GM21515 (cell line): ENCODE results near the gene UFSP2.
A peak's percentile ranks its signal among the peaks of the same experiment; 100 is the strongest.

Experiments used
- ATAC-seq: cut with Tn5 transposase; IDR thresholded peaks from one replicate; pipeline ENCODE4 v1.9.1; 2021; ENCODE audit not compliant: unreplicated experiment

Gene UFSP2

DNA sequence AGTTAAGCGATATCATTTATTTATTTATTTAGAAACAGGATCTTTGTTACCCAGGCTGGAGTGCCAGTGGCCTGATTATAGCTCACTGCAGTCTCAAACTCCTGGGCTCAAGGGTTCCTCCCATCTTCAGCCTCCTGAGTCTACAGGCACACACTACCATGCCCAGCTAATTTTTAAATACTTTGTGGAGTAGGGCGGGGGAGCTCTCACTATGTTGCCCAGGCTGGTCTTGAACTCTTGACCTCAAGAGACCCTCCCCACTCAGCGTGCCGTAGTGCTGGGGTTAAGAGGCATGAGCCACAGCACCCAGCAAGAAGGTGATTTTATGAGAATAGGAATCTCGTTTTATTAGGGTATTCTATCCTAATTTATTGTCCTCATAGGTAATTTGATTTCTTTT is 3.9 kb upstream of the UFSP2 start:
- no peak for ATAC-seq

DNA sequence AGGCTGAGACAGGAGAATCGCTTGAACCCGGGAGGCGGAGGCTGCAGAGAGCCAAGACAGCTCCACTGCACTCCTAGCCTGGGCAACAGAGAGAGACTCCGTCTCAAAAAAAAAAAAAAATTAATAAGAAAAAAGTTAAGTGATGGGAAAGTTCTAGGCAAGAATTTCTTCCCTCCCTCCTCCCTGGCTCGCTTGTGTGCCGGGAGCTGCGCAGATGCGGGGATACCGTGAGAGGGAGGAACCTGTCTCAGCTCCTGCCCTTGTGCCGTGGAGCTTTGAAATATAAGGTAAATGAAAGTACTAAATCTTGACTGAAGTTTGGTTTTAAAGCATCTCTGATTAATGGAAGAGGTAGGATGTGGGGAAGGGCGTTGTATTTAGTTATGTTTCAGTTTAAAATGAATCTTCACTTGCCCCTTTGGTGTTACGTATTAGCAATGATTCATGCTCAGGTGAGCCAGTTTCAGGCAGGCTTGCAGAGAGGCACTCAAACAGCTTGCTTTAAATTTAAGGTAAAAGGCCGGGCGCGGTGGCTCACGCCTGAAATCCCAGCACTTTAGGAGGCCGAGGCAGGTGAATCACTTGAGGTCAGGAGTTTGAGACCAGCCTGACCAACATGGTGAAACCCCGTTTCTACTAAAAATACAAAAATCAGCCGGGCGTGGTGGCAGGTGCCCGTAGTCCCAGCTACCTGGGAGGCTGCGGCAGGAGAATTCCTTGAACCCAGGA is 1.4 kb upstream of the UFSP2 start:
- ATAC-seq: no peak

DNA sequence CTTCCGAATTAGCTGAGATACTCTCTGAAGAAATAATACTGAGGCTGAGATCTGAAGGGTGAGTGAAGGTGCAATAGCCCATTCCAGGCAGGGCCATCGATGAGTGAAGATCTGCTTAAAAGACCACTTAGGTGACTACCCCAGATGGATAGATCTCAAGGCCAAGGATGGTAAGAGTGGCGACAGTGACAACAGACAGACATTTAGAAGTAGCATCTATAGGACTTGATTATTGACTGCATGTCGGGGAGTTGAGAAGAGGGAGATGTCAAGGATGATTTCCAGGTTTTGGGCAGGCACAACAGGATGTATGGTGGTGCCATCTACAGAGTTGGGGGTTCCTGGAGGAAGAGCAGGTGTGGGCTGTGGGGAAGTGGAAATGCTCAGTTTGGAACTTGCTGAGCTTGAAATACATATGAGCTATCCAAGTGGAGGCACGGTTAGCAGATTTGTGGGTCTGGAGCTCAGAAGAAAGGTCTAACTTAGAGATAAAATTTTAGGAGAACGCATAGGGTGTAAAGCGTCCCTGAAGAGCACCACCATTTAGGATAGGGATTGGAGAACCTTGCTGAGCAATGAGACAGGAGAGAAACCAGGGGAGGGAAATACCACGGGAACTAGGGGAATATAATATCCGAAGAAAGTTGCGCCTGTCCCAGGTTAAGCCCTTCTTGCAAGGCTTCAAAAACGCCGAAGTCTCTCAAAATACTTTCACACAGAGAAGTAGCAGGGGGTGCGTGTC is 688 bp downstream of the UFSP2 start:
- peak; percentile 2 for ATAC-seq

DNA sequence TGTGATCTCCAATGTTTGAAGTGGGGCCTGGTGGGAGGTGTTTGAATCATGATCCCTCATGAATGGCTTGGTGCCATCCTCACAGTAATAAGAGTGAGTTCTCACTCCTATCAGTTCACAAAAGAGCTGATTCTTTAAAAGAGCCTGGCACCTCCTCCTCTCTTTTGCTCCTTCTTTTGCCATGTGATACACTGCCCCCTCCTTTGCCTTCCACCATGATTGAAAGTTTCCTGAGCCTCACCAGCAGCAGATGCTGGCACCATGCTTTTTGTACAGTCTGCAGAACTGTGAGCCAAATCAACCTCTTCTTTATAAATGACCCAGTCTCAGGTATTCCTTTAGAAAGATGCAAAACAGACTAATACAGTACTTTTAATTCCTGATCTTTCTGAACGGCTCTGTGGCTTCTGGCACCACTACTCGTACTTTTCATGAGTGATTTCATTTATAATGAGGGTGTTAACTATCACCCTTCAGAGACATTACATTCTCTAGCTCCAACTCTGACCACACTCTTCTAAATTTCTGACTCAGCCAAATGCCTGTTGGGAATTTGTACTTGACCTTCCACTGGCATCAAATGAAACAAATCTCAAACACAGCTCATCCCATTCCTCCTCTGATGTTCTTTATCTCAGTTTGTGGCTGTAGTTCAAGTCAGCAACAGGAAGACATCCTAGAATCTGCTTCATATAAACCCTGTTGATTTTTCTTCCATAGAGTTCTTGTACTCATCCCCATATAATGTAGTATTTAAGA is 4.2 kb downstream of the UFSP2 start:
- ATAC-seq: no peak

DNA sequence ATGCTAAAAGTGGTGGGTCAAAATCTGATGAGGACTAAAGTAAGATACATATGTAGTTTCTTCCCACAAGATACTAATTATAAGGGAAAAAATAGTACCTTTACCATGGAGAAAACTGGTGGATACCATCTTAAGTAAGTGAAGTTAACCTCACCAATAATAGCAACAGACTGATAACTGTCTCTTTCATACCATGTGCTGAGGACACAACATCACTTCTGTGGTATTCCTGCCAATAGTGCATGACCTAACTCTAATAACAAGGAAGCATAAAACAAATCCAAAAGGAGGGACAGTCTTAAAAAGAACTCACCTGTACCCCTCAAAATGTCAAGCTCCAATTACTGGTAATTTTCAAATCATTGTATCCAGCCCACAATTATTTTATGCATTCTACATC is 8.8 kb downstream of the UFSP2 start:
- ATAC-seq: no peak

DNA sequence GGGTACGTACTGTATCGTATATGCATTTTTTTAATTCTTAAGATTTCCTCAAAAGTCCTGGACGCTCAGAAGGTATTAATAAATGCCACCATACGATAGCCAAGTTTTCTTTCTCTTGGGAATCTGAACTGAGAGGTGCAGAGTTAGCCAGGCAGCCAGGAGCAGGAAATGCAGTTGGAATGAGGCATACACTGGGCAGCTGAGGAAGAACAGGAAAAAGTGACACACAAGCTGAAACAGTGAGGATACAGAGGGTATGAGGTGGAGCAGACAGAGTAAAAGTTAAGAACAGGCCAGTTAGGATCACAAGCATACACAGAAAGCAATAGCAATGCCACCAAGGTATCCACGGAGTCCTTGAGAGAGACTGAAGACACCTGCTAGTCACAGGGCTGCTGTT is 13.4 kb downstream of the UFSP2 start:
- no peak for ATAC-seq

DNA sequence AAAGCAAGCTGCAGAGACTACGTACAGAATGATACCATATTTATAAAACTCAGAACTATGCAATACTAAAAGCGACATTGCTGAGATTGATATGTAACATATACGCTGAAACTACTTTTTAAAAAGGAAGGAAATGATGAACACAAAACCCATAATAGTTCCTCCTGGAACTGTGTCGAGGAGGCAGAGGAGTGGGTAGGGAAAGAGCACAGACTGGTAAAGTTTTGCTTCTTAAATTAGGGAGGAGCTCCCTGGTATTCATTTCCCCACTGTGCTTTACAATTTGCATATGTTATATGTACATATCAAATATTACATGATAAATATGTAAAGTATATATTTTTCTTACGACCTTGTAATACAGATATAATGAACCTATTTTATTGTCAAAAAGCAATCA is 13.9 kb downstream of the UFSP2 start:
- no peak for ATAC-seq

DNA sequence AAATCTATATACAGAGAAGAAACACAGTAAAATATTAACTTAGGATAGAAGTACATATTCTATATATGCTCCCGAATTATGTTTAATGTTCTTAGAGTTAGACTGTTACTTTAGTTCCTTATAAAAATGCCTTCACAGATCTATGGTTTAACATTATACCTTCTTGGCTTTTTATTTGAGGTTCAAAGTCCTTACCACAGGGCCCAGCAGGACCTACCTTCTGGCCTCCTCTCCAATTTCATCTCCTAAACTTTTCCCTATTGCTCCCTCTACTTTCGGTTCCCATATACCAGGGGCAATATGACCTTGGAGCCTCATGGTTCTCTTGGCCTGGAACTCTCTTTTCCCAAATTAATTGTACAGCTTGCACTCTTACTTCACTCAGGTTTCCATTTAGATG is 17.3 kb downstream of the UFSP2 start:
- no peak for ATAC-seq

DNA sequence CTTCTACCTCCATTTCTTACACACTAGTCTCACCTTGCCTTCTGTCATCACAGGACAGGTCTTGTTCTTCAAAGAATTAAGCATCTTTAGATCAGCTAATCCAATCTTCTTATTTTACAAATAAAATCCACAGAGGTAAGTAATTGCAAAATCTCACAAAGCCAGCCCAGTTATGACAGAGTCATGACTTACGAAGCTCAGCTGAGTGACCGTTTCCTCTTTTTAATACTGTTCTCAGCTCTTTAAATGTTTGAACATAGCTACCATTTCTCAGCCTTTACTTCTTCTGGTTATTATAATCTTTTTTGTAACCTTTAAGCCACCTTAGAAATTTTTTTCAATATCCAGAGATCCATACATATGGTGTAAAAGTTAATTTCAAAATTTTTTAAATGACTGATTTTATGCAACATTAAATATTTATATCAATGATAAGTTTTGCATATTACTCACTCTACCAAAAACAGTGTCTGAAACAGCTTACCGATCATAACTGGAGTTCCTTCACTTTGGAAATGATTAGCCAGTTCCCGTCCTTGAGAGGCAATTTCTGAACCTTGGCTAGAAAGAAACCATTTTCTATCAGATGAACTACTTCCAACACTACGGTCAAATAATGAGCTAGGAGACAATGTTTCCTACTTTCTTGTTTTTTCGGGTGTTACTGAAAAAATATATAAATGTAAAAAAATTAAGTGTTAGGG is 20.3 kb downstream of the UFSP2 start:
- ATAC-seq: peak; percentile 54

DNA sequence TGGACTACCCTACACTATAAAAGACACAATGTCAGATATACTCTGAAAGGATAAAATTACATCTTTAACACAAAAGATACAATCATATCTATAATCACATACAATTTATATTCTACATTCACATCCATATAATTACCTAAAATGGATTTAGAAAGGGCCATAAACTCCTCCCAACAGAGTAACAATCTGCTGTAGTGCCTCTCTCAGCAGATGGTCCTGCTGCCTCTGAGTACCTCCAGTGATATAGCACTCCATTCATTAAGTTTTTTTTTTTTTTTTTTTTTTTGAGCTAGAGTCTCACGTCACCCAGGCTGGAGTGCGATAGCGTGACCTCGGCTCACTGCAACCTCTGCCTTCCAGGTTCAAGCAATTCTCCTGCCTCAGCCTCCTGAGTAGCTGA is 21.7 kb downstream of the UFSP2 start:
- no peak for ATAC-seq

DNA sequence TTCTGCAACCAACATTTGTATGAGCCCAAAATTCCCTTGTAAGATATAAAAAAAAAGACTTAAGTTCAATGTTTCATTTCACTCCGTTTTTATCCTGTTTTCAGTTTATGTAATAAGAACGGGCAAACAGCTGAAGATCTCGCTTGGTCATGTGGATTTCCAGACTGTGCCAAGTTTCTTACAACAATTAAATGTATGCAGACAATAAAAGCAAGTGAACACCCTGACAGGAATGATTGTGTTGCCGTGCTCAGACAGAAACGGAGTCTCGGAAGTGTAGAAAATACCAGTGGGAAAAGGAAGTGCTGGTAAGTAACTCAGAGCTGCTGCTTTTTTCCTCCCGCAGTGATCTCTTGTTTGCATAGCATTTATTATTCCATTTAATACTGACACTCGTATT is 26.3 kb downstream of the UFSP2 start:
- ATAC-seq: no peak

DNA sequence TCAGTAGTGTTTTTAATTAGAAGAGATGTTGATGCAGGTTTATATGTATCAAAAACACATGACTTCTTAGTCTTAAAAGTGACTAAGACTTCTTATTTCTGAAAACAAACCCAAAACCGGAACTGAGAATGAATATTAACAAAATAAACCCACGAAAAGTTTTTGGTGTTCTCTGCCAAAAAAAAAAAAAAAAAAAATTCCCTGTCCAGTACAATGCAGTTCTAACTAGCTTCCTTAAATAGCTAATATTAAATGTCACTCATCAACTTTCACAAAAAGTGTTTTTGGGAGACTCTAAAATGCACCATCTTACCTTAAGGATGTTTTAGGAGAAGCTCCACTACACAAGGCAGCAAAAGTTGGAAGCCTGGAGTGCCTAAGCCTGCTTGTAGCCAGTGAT is 27.1 kb downstream of the UFSP2 start:
- no peak for ATAC-seq

DNA sequence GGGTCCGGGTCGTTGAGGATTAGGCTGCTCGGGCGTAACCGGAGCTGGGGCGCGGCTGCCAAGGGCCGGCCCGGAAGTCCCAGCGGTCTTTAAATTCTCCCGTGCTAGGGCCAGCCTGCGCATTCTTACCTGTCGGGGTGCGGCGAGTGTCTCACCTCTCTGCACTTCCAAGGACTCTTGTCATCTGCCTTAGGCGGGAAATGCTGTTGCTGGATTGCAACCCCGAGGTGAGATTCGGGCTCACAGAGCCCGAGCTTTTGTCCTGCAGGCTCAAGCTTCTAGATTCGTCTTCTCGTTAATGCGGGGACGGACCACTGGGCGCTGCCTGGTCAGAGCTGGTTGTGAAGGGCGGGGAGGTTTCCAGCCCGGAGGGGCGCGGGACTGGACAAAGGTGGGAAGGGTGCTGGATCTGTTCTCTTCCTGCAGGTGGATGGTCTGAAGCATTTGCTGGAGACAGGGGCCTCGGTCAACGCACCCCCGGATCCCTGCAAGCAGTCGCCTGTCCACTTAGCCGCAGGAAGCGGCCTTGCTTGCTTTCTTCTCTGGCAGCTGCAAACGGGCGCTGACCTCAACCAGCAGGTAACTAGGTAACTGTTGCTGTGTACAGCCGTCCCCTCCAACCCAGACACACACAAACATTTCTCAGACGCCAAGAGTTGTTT is 28.9 kb downstream of the UFSP2 start, which contains the start of gene ANKRD37:
TSS of gene ANKRD37 (plus strand) at position 118 of the 662 bp plus-strand sequence. CDS start at position 201, 83 bp downstream.
- ATAC-seq: no peak

DNA sequence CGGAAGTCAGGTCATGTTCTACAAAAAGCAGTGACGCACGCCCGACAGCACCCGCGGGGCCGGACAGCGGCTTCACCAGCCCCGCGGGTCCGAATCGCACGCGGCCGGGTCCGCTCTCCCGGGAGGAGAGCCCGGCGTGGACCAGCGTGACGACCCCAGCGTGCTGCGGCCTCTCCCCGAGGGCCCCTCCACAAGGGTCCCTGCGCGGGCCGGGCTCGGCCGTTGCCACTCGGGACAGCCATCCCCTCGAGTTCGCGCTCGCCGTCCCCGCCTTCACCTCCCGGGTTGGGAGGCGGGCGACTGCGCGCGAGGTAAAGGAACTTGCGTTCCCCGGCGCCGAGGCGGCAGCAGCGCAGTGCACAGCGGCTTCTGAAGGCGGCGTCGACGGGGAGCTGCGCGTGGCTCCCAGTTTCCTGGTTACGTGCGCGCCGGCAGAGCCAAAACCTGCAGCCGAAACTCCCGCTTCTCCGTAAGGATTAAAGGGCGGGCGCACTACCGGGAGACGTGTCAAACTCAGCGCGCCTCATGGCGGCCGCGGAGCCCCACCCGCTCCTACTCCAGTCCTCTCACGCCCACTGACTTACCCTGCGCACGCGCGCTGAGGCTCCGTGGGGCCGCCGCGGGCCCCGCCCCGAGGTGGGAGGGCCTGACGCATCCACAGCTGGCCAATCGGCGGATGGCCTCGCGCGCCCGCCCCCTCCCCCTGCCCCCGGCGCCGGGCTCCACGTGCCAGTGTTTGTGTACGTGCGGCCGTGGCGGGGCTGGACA is 29.6 kb downstream of the UFSP2 start:
- peak; percentile 77 for ATAC-seq

DNA sequence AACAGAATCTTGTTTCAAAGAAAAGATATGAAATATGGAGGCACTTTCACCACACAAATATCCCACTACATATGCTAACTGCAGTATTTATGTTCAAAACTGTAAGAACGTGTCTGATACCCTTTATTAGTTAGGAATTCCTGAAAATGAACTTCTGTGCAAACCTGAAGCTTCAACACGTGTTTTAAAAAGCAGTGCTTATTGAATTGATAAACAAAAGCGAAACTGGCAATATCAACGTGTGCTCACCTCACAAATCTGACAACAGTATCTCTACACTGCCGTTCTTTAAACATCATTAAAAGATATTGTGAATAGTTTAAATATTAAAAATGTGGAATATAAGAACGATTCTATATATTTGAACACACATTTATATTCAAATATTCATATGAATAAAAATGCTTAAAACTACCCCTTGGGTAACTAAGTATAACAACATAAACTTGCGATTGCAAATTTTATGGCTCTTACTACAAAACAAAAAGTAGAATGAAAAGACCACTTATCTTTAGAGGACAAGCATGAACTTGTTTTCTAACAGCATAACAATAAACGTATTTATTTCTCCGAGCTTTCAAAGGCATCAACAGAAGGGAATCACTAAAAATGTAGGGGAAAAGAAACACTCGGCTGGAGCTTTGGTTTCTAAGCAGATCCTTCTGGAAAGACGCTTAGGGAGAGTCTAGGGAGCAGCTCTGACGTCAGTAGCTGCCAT is 30.4 kb downstream of the UFSP2 start, which contains the start of gene LRP2BP:
TSS of gene LRP2BP (minus strand) at position 687 of the 718 bp plus-strand sequence. CDS start 17,738 bp downstream, outside the sequence.
- ATAC-seq: no peak

DNA sequence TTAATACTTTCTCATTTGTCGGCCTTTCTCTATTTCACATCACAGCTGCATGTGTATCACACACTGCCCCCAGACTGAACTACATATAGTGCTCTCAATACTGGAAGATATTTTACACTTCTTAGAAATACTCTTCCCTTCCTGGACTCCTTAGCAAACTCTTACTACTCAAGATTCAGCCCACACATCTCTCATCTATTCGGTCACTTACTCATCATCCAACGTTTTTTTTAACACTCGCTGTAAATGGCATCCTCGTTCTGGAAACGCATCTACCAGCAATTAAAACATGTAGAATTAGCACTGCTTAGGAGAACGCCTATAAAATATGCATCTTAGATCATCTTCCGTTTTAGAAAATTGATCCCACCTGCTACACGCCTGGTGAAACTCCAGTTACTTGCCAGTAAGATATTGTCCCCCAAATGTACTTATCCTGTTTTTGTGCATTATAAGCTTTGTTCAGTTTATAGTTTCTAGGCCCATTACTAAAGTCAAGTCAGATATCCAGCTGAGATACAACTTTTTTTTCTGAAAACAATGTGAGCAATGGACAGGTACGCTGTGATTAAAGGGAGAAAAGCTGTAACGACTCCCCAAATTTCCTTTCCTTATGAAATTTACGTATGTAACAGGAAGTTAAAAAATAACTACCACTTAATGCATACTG is 31.1 kb downstream of the UFSP2 start:
- no peak for ATAC-seq

DNA sequence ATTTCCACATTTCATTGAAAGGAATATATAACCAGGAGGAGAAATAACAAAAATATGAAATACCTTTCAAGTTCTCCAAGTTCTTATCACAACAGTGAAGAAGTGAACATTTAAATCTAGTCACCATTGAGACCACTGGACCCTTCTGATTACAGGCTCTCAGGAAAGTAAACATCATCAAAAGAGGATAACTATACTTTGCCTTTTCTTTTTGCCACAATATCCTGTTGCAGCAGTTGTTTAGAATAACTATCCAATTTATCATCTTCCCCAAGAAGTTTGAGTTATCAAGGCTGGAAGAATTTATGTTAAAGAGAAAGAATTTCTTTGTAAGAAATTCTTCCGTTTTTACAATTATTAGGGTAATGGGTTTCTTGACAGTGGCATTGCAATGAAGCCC is 33.6 kb downstream of the UFSP2 start:
- no peak for ATAC-seq

DNA sequence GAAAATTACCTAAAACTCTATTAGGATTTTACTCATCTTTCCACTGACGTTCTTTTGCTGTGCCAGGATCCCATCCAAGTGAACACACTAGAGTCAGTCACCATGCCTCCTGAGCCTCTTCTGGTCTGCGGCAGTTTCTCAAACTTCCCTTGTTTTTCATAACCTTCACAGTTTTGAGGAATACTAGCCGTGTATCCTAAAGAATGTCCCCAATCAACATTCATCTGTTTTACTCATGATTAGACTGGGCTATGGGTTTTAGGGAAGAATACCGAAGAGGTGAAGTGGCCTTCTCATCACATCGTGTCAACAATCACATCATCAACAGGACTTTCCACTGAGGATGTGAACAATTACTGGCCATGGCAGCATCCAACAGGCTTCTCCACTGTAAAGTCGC is 34.8 kb downstream of the UFSP2 start:
- no peak for ATAC-seq

DNA sequence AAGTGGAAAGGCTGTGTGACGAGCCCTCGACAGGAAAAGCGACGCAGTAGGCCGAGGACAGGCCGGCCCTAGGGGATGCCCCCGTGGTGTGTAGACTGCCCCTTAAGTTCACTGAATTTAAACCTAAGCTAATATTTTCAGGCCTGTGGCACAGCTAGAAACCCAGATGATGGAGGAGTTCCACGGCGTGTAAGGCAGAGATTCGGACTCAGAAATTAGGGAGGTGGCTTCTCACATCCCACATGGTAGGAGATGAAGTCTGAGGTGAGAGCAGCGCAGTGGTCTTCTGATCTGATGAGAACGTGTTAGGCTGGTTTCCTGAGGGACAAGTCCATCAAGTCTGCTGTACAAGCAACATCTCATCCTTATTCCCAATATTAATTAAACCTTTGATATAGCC is 37.8 kb downstream of the UFSP2 start:
- ATAC-seq: no peak
